Astrocyte of the spinal cord (primary cell): ENCODE data around the gene KCNC3.
"Not testable (repeated sequence)": the region's sequence is repeated elsewhere in the genome, so short reads cannot be mapped to it uniquely, and the experiment has no call there.

Experiments
- DNase-seq: peaks from one replicate; pipeline ENCODE4 v3.0.0; 2011; ENCODE audit warnings: low read depth, low spot score
- H3K4me3 ChIP-seq: 2 replicates; pipeline ENCODE4 v1.5.1; 2011; ENCODE audit warnings: low read depth, mild to moderate bottlenecking, low read length, moderate library complexity
- CTCF ChIP-seq: IDR thresholded peaks from 2 replicates; pipeline ENCODE4 v1.5.1; 2012; ENCODE audit warnings: low read depth, mild to moderate bottlenecking, low read length, inconsistent platforms
- in situ Hi-C: cut with HindIII; loops from 2 replicates; pipeline ENCODE4 v1.10.0; 2017; ENCODE audit warnings: low sequenced_read_pairs

Gene KCNC3

GRCh38 chr19:50330365-50331078 is 1.3 kb upstream of the KCNC3 start:
- H3K4me3 ChIP-seq: no peak overlapping the region
- in situ Hi-C loops: no loop called here
- no peak for DNase-seq
- TF ChIP-seq CTCF: no peak

GRCh38 chr19:50329926-50330294 is 733 bp upstream of the KCNC3 start:
- DNase-seq, in situ Hi-C loops: not testable (repeated sequence)
- H3K4me3 ChIP-seq: peak overlapping the region; percentile 21

GRCh38 chr19:50328873-50329145 is 368 bp downstream of the KCNC3 start:
- in situ Hi-C loops: no loop called here
- peak; percentile 5 for TF ChIP-seq CTCF
- no peak overlapping the region for H3K4me3 ChIP-seq
- no peak for DNase-seq

GRCh38 chr19:50328224-50328872 is 829 bp downstream of the KCNC3 start:
- in situ Hi-C loops: no loop called here
- DNase-seq: no peak
- no peak overlapping the region for H3K4me3 ChIP-seq
- no peak for TF ChIP-seq CTCF

GRCh38 chr19:50327461-50328223 is 1.5 kb downstream of the KCNC3 start:
- H3K4me3 ChIP-seq: no peak overlapping the region
- in situ Hi-C loops: no loop called here

GRCh38 chr19:50327013-50327412 is 2.2 kb downstream of the KCNC3 start:
- H3K4me3 ChIP-seq: no peak overlapping the region
- no peak for TF ChIP-seq CTCF
- in situ Hi-C loops: no loop called here
- no peak for DNase-seq

More at GRCh38 chr19:50327461-50328223, 1.5 kb downstream of the KCNC3 start:
- TF ChIP-seq CTCF: no peak
- no peak for DNase-seq

- in situ Hi-C loops: no loop called here
- TF ChIP-seq CTCF: no peak
- no peak overlapping the region for H3K4me3 ChIP-seq
- DNase-seq: no peak
Observed at GRCh38 chr19:50326101-50326664, 3.0 kb downstream of the KCNC3 start.
